Inflammatory macrophage (primary cell): ENCODE data around the gene FBXO45.
"Not testable (repeated sequence)": the region's sequence is repeated elsewhere in the genome, so short reads cannot be mapped to it uniquely, and the experiment has no call there.

Experiments used
- DNase-seq, 2 donors: peaks; one replicate each; pipeline ENCODE4 v3.0.0-alpha.2; 2020 to 2022
- total RNA-seq, 18 experiments: gene quantifications; one replicate each; lab custom pipeline; 2026; ENCODE audit warnings: mixed read lengths in 6 of 18, inconsistent platforms in 2 of 18; lab: John Stamatoyannopoulos, UW

Gene FBXO45
- 12.0 to 72.5 (median 43.9) reads per million in 18 experiments for total RNA-seq

- peak; percentile 92 to 95 for DNase-seq
These were observed at the start of gene FBXO45, which contains the start of gene WDR53 for GRCh38 chr3:196568246-196569002. TSS of gene FBXO45 (plus strand) at chr3:196568660. CDS start at chr3:196568985, 325 bp downstream. TSS of gene WDR53 (minus strand) at chr3:196568554. CDS start at chr3:196561475, 7,079 bp downstream.

GRCh38 chr3:196518966-196519717 lies 49.3 kb upstream of the FBXO45 start:
- DNase-seq: peak; percentile 91 to 95

GRCh38 chr3:196519718-196520082 lies 48.8 kb upstream of the FBXO45 start:
- DNase-seq: no peak

- not testable (repeated sequence) for DNase-seq
These were observed 47.2 kb upstream of the FBXO45 start for GRCh38 chr3:196521291-196521690.

- no peak for DNase-seq
These were observed 44.6 kb upstream of the FBXO45 start for GRCh38 chr3:196523841-196524240.

GRCh38 chr3:196524527-196524926 lies 43.9 kb upstream of the FBXO45 start:
- peak in 1 of 2 donors; percentile 12 for DNase-seq

- DNase-seq: no peak
These were observed 43.3 kb upstream of the FBXO45 start for GRCh38 chr3:196525141-196525540.

GRCh38 chr3:196528639-196529233 lies 39.7 kb upstream of the FBXO45 start:
- peak; percentile 82 to 88 for DNase-seq

GRCh38 chr3:196531418-196531817 lies 37.0 kb upstream of the FBXO45 start:
- DNase-seq: peak; percentile 59 to 72

- no peak for DNase-seq
These were observed 35.2 kb upstream of the FBXO45 start for GRCh38 chr3:196533260-196533681.

- peak; percentile 28 to 50 for DNase-seq
These were observed 31.0 kb upstream of the FBXO45 start for GRCh38 chr3:196537319-196537984.

GRCh38 chr3:196541684-196542445 lies 26.6 kb upstream of the FBXO45 start:
- no peak for DNase-seq

- DNase-seq: no peak
These were observed 23.9 kb upstream of the FBXO45 start for GRCh38 chr3:196544491-196544992.

- no peak for DNase-seq
These were observed 21.9 kb upstream of the FBXO45 start for GRCh38 chr3:196546537-196546936.

GRCh38 chr3:196547067-196547466 lies 21.4 kb upstream of the FBXO45 start:
- no peak for DNase-seq

GRCh38 chr3:196549312-196549711 lies 19.1 kb upstream of the FBXO45 start:
- DNase-seq: not testable (repeated sequence)

- DNase-seq: not testable (repeated sequence)
These were observed 18.3 kb upstream of the FBXO45 start for GRCh38 chr3:196550172-196550571.

GRCh38 chr3:196552253-196552652 lies 16.2 kb upstream of the FBXO45 start:
- DNase-seq: no peak

- DNase-seq: no peak
These were observed 14.9 kb upstream of the FBXO45 start for GRCh38 chr3:196553551-196553950.

GRCh38 chr3:196554205-196554604 lies 14.3 kb upstream of the FBXO45 start:
- DNase-seq: peak; percentile 63 to 66

GRCh38 chr3:196555295-196555694 lies 13.2 kb upstream of the FBXO45 start:
- DNase-seq: no peak

GRCh38 chr3:196557236-196557635 lies 11.2 kb upstream of the FBXO45 start:
- DNase-seq: no peak
